Measurements from ENCODE around the gene SPDYE5. TPM values are rescaled to one million over a fixed set of nuclear protein-coding genes. Genes with fewer than 3 reads are reported as not detected.
"Not testable (repeated sequence)": the region's sequence is repeated elsewhere in the genome, so short reads cannot be mapped to it uniquely, and the experiment has no call there.

Gene SPDYE5
- total RNA-seq, 1 donor from 2014 or later = not detected

DNA sequence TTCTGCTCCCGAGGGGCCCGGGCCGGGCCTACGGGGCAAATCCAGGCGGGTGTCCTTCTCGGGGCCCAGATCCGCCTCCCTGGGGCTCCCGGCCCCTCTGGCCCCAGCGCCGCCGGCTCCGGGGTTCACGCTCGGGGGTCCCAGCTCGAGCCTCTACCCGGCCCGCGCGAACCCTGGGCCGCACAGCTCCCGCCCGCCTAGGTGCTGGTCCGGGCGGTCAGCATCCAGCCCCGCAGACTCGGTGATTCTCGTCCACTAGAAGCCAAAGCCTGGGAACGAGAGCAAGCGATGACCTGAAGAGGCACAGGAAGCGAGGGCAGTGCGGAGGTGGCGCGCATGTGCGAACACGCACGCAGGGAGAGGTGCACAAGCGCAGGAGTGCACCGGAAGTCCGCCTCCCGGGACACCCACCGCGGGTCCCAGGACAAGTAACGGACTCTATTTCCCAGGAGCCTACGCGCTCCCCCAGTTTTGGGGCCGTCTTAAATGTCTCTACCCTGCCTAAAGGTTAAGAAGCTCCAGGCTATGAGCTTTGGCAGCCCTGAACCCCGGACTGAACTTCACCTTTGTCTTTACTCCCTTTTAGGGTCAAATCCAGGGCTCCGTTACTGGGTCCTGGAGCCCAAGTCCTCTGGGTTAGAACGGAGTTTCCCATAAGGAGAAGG, 6.0 kb upstream of the SPDYE5 start, which contains the start of gene POM121C:
TSS of gene POM121C (minus strand) at position 321 of the 665 bp plus-strand sequence. CDS start 44,803 bp downstream, outside the sequence.
- H3K27me3 Mint-ChIP-seq (ENCODE audit: unreplicated experiment); H3K36me3 Mint-ChIP-seq (ENCODE audit: unreplicated experiment); H3K9me3 Mint-ChIP-seq (ENCODE audit: unreplicated experiment); H3K4me1 Mint-ChIP-seq (ENCODE audit: low read depth, unreplicated experiment): not testable (repeated sequence)
- peak; percentile 88 for DNase-seq
- peak within 1 kb of the TSS; percentile 91 for H3K4me3 Mint-ChIP-seq (ENCODE audit: unreplicated experiment)
- H3K27ac Mint-ChIP-seq (ENCODE audit: unreplicated experiment) = peak within 1 kb of the TSS; percentile 95

DNA sequence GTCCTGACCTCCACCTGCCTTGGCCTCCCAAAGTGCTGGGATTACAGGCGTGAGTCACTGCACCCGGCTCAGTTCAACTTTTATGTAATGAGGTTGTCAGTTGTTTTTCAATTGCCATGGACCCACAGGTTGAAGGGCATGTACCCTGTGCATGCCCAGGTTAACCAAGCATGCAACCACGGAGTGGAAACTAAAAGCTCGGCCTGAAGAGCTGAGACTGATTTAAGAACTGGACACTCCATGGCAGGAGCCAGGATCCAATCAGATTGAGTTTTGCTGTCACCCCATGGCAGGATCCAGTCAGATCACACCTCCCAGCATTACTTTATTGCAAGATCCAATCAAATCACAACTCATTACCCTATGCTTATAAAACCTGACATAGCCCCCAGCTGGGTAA, 16.9 kb downstream of the SPDYE5 start:
- not testable (repeated sequence) for H3K4me1 Mint-ChIP-seq (ENCODE audit: low read depth, unreplicated experiment); H3K9me3 Mint-ChIP-seq (ENCODE audit: unreplicated experiment); H3K4me3 Mint-ChIP-seq (ENCODE audit: unreplicated experiment); H3K36me3 Mint-ChIP-seq (ENCODE audit: unreplicated experiment); DNase-seq; H3K27ac Mint-ChIP-seq (ENCODE audit: unreplicated experiment); H3K27me3 Mint-ChIP-seq (ENCODE audit: unreplicated experiment)

DNA sequence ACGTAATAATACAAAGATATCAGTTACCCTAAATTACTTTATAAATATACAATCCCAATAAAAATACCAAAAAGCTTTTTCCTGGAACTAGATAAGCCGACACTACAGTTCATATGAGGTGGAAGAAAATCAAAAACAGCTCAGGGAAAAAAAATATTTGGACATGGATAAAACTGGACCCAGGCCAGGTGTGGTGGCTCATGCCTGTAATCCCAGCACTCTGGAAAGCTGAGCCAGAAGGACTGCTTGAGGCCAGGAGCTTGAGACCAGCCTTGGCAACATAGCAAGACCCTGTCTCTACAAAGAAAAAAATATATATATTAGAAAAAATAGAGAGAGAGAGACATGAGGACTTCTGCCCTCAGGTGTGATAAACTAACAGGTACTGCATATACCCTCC, 26.7 kb downstream of the SPDYE5 start:
- not testable (repeated sequence) for H3K27ac Mint-ChIP-seq (ENCODE audit: unreplicated experiment); DNase-seq; H3K4me3 Mint-ChIP-seq (ENCODE audit: unreplicated experiment); H3K9me3 Mint-ChIP-seq (ENCODE audit: unreplicated experiment); H3K4me1 Mint-ChIP-seq (ENCODE audit: low read depth, unreplicated experiment); H3K27me3 Mint-ChIP-seq (ENCODE audit: unreplicated experiment); H3K36me3 Mint-ChIP-seq (ENCODE audit: unreplicated experiment)

DNA sequence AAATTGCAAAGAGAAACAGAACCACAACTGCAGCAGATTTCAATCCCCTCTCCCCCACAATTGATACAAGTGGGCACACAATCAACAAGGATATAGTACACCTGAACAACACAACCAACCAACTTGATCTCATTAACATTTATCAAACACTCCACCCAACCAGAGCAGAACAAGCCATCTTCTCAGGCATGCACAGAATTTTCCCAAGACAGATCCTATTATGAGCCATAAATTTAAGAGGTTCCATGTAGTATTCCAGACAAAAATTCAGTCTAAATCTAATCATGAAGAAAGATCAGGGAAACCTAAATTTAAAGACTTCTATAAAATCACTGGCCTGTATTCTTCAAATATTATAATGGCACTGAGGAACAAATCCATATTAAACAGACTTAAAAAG, 29.6 kb downstream of the SPDYE5 start:
- DNase-seq; H3K27me3 Mint-ChIP-seq (ENCODE audit: unreplicated experiment); H3K9me3 Mint-ChIP-seq (ENCODE audit: unreplicated experiment); H3K4me3 Mint-ChIP-seq (ENCODE audit: unreplicated experiment); H3K36me3 Mint-ChIP-seq (ENCODE audit: unreplicated experiment); H3K4me1 Mint-ChIP-seq (ENCODE audit: low read depth, unreplicated experiment); H3K27ac Mint-ChIP-seq (ENCODE audit: unreplicated experiment): not testable (repeated sequence)

DNA sequence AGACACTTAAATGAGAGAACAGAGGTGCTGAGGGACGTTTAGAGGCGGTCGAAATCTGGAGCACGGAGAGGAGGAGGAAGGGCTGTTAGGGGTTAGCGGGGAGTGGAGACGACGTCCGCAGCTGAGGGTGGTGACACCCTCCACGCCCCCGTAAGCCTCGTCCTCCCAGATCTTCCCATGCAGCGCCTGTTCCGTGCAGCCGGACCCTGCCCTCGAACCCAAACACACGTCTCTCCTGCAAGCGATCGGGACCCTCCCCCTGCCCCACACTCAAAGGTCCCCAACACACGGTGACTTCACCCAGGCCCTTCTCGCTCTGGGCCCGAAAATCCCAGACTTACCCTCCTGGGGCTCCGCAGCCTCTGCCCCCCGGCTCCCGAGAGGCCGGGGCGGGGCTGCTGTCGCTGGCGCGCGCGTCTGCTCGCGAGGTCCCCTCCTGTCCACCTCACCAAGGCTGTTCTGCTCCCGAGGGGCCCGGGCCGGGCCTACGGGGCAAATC, 35.2 kb downstream of the SPDYE5 start:
- not testable (repeated sequence) for H3K36me3 Mint-ChIP-seq (ENCODE audit: unreplicated experiment); H3K27me3 Mint-ChIP-seq (ENCODE audit: unreplicated experiment); H3K4me1 Mint-ChIP-seq (ENCODE audit: low read depth, unreplicated experiment); DNase-seq; H3K9me3 Mint-ChIP-seq (ENCODE audit: unreplicated experiment)
- H3K27ac Mint-ChIP-seq (ENCODE audit: unreplicated experiment) = peak overlapping the region; percentile 89
- H3K4me3 Mint-ChIP-seq (ENCODE audit: unreplicated experiment) = peak overlapping the region; percentile 97

DNA sequence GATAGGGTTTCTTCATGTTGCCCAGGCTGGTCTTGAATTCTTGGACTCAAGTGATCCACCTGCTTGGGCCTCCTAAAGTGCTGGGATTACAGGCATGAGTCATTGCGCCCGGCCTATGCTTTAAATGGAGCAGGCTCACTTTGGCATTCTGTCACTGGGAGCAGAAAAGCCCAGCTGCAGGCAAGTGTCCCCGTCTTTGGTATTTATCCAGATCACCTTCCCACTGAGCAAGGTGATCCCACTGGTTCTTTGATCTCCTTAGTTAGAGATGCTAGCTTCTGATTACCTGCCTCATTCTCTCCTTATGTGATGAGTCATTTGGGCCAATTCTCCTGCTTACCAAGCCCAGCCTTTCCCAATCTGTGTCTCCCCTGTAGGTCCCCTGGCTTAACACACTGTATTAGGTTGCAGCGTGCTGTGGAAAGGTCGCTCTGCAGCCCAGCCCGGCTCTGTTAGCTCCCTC, 39.3 kb downstream of the SPDYE5 start:
- Mint-ChIP-seq H3K36me3 (ENCODE audit: unreplicated experiment) (no peaks in the 10 kb centered on the region), H3K27me3 (ENCODE audit: unreplicated experiment) (peaks cover 5% of the 10 kb centered on the region), H3K4me1 (ENCODE audit: low read depth, unreplicated experiment) (peaks cover 4% of the 10 kb centered on the region), H3K4me3 (ENCODE audit: unreplicated experiment) (no peak overlapping the region), H3K27ac (ENCODE audit: unreplicated experiment) (no peak overlapping the region), H3K9me3 (ENCODE audit: unreplicated experiment) (peaks cover 3% of the 10 kb centered on the region)
- DNase-seq = no peak
- TF ChIP-seq, protein P1, sequence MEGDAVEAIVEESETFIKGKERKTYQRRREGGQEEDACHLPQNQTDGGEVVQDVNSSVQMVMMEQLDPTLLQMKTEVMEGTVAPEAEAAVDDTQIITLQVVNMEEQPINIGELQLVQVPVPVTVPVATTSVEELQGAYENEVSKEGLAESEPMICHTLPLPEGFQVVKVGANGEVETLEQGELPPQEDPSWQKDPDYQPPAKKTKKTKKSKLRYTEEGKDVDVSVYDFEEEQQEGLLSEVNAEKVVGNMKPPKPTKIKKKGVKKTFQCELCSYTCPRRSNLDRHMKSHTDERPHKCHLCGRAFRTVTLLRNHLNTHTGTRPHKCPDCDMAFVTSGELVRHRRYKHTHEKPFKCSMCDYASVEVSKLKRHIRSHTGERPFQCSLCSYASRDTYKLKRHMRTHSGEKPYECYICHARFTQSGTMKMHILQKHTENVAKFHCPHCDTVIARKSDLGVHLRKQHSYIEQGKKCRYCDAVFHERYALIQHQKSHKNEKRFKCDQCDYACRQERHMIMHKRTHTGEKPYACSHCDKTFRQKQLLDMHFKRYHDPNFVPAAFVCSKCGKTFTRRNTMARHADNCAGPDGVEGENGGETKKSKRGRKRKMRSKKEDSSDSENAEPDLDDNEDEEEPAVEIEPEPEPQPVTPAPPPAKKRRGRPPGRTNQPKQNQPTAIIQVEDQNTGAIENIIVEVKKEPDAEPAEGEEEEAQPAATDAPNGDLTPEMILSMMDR (IDR thresholded peaks at IDR 0.05; ENCODE audit: partially characterized antibody, unreplicated experiment) = no peak

DNA sequence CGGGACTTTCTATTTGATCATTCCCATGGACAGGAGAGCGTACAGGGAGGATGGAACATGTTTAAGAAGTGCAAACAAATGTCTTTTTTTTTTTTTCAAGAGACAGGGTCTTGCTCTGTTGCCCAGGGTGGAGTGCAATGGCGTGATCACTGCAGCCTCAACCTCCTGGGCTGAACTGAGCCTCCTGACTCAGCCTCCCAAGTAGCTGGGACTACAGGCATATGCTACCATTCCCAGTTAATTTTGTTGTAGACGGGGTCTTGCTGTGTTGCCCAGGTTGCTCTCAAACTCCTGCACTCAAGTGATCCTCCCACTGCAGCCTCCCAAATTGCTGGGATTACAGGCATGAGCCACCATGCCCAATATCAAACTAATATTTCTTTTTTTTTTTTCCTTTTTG, 40.5 kb downstream of the SPDYE5 start:
- Mint-ChIP-seq H3K27me3 (ENCODE audit: unreplicated experiment) (peaks cover 2% of the 10 kb centered on the region), H3K4me3 (ENCODE audit: unreplicated experiment) (no peak overlapping the region), H3K9me3 (ENCODE audit: unreplicated experiment) (no peaks in the 10 kb centered on the region), H3K4me1 (ENCODE audit: low read depth, unreplicated experiment) (no peaks in the 10 kb centered on the region), H3K36me3 (ENCODE audit: unreplicated experiment) (no peaks in the 10 kb centered on the region), H3K27ac (ENCODE audit: unreplicated experiment) (no peak overlapping the region)
- TF ChIP-seq, protein P1 (IDR thresholded peaks at IDR 0.05; ENCODE audit: partially characterized antibody, unreplicated experiment) = no peak
- no peak for DNase-seq
